HEK293T (cell line): ENCODE results near the gene POLD3.

Experiments
- ARNT ChIP-seq: fragments of 450-650 bp; IDR thresholded peaks from 2 replicates; pipeline ENCODE4 v1.6.1; 2017; ENCODE audit warnings: mild to moderate bottlenecking
- BHLHE40 ChIP-seq: fragments of 450-650 bp; IDR thresholded peaks from 2 replicates; pipeline ENCODE4 v1.6.1; 2016; ENCODE audit warnings: mild to moderate bottlenecking, moderate library complexity, borderline replicate concordance
- FOXA1 ChIP-seq: fragments of 450-650 bp; IDR thresholded peaks from 2 replicates; pipeline ENCODE4 v1.6.1; 2016; ENCODE audit warnings: mild to moderate bottlenecking
- FOXK2 ChIP-seq: fragments of 450-650 bp; IDR thresholded peaks from 2 replicates; pipeline ENCODE4 v1.6.1; 2016; ENCODE audit warnings: mild to moderate bottlenecking
- FOXM1 ChIP-seq: fragments of 450-650 bp; IDR thresholded peaks from 2 replicates; pipeline ENCODE4 v1.6.1; 2017; ENCODE audit warnings: mild to moderate bottlenecking, borderline replicate concordance
- LEF1 ChIP-seq: fragments of 450-650 bp; IDR thresholded peaks from 2 replicates; pipeline ENCODE4 v1.6.1; 2017; ENCODE audit warnings: mild to moderate bottlenecking, borderline replicate concordance
- NFRKB ChIP-seq: fragments of 450-650 bp; IDR thresholded peaks from 2 replicates; pipeline ENCODE4 v1.6.1; 2016; ENCODE audit warnings: mild to moderate bottlenecking, moderate library complexity
- SP1 ChIP-seq: fragments of 450-650 bp; IDR thresholded peaks from 2 replicates; pipeline ENCODE4 v1.6.1; 2017
- TARDBP ChIP-seq: fragments of 450-650 bp; IDR thresholded peaks from 2 replicates; pipeline ENCODE4 v1.6.1; 2016

DNA sequence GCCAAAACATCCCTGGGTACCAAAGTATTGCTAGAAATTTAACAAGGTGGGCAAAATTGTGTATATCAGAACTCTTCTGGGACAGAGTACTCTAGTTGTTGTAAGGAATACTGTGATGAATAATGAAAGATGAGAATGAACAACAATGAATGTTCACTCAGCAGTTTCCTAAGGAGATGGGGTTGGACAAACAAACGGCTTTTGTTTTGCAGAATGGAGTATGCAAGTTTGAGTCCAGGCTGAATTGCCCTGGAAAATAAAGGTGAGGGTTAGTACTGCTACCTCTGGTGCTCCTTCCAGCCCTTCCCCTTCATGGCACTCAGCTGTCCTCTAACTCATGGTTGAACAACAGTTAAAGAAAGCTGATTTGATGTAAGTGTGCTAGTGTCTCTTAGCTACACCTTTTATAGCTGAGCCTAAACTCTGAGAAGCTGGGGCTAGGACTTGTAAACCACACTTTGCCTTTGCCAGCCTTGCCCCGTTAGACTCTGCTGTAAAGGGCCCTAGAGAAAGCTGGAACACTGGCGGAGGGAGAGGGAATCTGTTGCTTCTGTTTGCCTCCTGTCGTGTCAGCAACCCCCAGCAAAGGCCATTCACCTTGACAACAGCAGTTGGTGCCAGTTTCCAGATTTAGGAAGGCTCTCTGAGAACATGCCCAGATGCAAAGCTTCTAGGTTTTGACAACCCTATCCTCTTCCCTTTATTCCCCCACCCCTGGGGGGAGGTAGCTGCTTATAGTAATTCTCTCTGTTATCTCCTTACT lies 41.2 kb upstream of the POLD3 start:
- TF ChIP-seq NFRKB (no peak), TARDBP (no peak), FOXK2 (no peak), LEF1 (no peak), BHLHE40 (no peak), ARNT (no peak), FOXM1 (no peak), FOXA1 (no peak), SP1 (no peak)
